SH-SY5Y (cell line): ENCODE results near the gene AGO3.

Experiments used
- GATA2 ChIP-seq: IDR thresholded peaks from 2 replicates; pipeline ENCODE4 v1.6.1; 2011; ENCODE audit warnings: mild to moderate bottlenecking, low read depth, low read length
- GATA3 ChIP-seq: IDR thresholded peaks from 2 replicates; pipeline ENCODE4 v1.6.1; 2011; ENCODE audit warnings: low read depth, mild to moderate bottlenecking, low read length, moderate library complexity

GRCh38 chr1:36091698-36092097 lies 160.8 kb downstream of the AGO3 start:
- no peak for TF ChIP-seq GATA3
- no peak for TF ChIP-seq GATA2
